Vagina (tissue), 2 donors: ENCODE measurements around the gene CARD10. TPM values are rescaled to one million over a fixed set of nuclear protein-coding genes. Genes with fewer than 3 reads are reported as not detected.

Experiments
- DNase-seq, 2 donors: peaks; one replicate each; pipeline ENCODE4 v3.0.0-alpha.2; 2017; ENCODE audit errors: extremely low spot score in 2 of 2
- H3K27ac ChIP-seq: fragments of 200-600 bp; sonication (generic); one replicate; pipeline ENCODE4 v1.5.1; 2019
- H3K27me3 ChIP-seq: fragments of 200-600 bp; sonication (generic); one replicate; pipeline ENCODE4 v1.5.1; 2019
- H3K36me3 ChIP-seq, 2 donors: fragments of 200-600 bp; sonication (generic); one replicate each; pipeline ENCODE4 v1.5.1; 2017 to 2019
- H3K4me1 ChIP-seq: fragments of 200-600 bp; sonication (generic); one replicate; pipeline ENCODE4 v1.5.1; 2019
- H3K4me3 ChIP-seq, 2 donors: fragments of 200-600 bp; sonication (generic); 1 replicate in 1 of 2; 2 replicates in 1 of 2; pipeline ENCODE4 v1.5.1; 2016 to 2019
- H3K9me3 ChIP-seq: fragments of 200-600 bp; sonication (generic); one replicate; pipeline ENCODE4 v1.5.1; 2019
- CTCF ChIP-seq, 3 experiments: fragments of 450-650 bp in 2 of 3; fragments of 200-600 bp in 1 of 3; sonication (generic) in 1 of 3; IDR thresholded peaks; one replicate each; pipeline ENCODE4 v1.5.1; 2017 to 2019; ENCODE audit warnings: antibody characterized with exemption in 3 of 3, mild to moderate bottlenecking in 2 of 3, moderate library complexity in 2 of 3
- POLR2A ChIP-seq, 2 donors: fragments of 450-650 bp; IDR thresholded peaks; one replicate each; pipeline ENCODE4 v1.6.1; 2017; ENCODE audit warnings: antibody characterized with exemption in 2 of 2, mild to moderate bottlenecking in 2 of 2, moderate library complexity in 2 of 2
- POLR2AphosphoS5 ChIP-seq, 2 donors: sonication (generic); formaldehyde crosslinking; IDR thresholded peaks; one replicate each; pipeline ENCODE4 v1.9.0; 2017; ENCODE audit warnings: antibody characterized with exemption in 2 of 2, mild to moderate bottlenecking in 2 of 2, low read depth in 1 of 2; ENCODE audit not compliant: insufficient read depth in 1 of 2
- intact Hi-C: fragments of 100-400 bp; cut with DNase I; formaldehyde crosslinking; loops from one replicate; pipeline ENCODE4 v1.15.1; 2023
- total RNA-seq: library from RNA; depleted of rRNA; stranded (reverse); fragments of >200 nt; gene quantifications from one replicate; pipeline ENCODE4 v1.2.3, GENCODE V29; 2016

Gene CARD10
- total RNA-seq, 1 donor from 2014 or later, result 11.0 TPM

- no peak overlapping the region for H3K27ac ChIP-seq
- TF ChIP-seq POLR2AphosphoS5 (IDR thresholded peaks at IDR 0.05; ENCODE audit: insufficient read depth in 1 of 2, low read depth in 1 of 2) (no peak), CTCF (IDR thresholded peaks at IDR 0.05) (no peak), POLR2A (IDR thresholded peaks at IDR 0.05) (no peak)
- no peaks in the 10 kb centered on the region for H3K9me3 ChIP-seq
- DNase-seq, result no peak
- no peaks in the 10 kb centered on the region for H3K4me1 ChIP-seq
- H3K4me3 ChIP-seq, result no peak overlapping the region
- intact Hi-C loops, result no loop called here
- no peaks in the 10 kb centered on the region for H3K27me3 ChIP-seq
- H3K36me3 ChIP-seq, result no peaks in the 10 kb centered on the region
Measured at GRCh38 chr22:37462436-37462835, 56.8 kb downstream of the CARD10 start.

- TF ChIP-seq CTCF (IDR thresholded peaks at IDR 0.05) (no peak), POLR2A (IDR thresholded peaks at IDR 0.05) (no peak), POLR2AphosphoS5 (IDR thresholded peaks at IDR 0.05; ENCODE audit: insufficient read depth in 1 of 2, low read depth in 1 of 2) (no peak)
- Histone ChIP-seq H3K9me3 (no peaks in the 10 kb centered on the region), H3K36me3 (no peaks in the 10 kb centered on the region), H3K4me3 (no peak overlapping the region), H3K4me1 (no peaks in the 10 kb centered on the region), H3K27ac (no peak overlapping the region), H3K27me3 (peaks cover 4% of the 10 kb centered on the region)
- no peak for DNase-seq
- intact Hi-C loops, result no loop called here
Measured at GRCh38 chr22:37461961-37462360, 57.3 kb downstream of the CARD10 start.

GRCh38 chr22:37460684-37461083 lies 58.5 kb downstream of the CARD10 start:
- H3K27me3 ChIP-seq, result peaks cover 4% of the 10 kb centered on the region
- TF ChIP-seq CTCF (IDR thresholded peaks at IDR 0.05) (no peak), POLR2A (IDR thresholded peaks at IDR 0.05) (no peak), POLR2AphosphoS5 (IDR thresholded peaks at IDR 0.05; ENCODE audit: insufficient read depth in 1 of 2, low read depth in 1 of 2) (no peak)
- H3K4me3 ChIP-seq, result no peak overlapping the region
- intact Hi-C loops, result no loop called here
- H3K36me3 ChIP-seq, result no peaks in the 10 kb centered on the region
- DNase-seq, result no peak
- no peaks in the 10 kb centered on the region for H3K9me3 ChIP-seq
- H3K27ac ChIP-seq, result no peak overlapping the region
- no peaks in the 10 kb centered on the region for H3K4me1 ChIP-seq

- DNase-seq, result no peak
- Histone ChIP-seq H3K4me3 (no peak overlapping the region), H3K27me3 (peaks cover 4% of the 10 kb centered on the region), H3K27ac (no peak overlapping the region), H3K9me3 (no peaks in the 10 kb centered on the region), H3K36me3 (no peaks in the 10 kb centered on the region), H3K4me1 (no peaks in the 10 kb centered on the region)
- intact Hi-C loops, result loop anchor here (10.0 kb wide), 1 partner anchor 134 kb away; no protein-coding TSS in a partner anchor
- TF ChIP-seq POLR2AphosphoS5 (IDR thresholded peaks at IDR 0.05; ENCODE audit: insufficient read depth in 1 of 2, low read depth in 1 of 2) (no peak), CTCF (IDR thresholded peaks at IDR 0.05) (no peak), POLR2A (IDR thresholded peaks at IDR 0.05) (no peak)
Measured at GRCh38 chr22:37459206-37459605, 60.0 kb downstream of the CARD10 start.

GRCh38 chr22:37457093-37457893 lies 61.9 kb downstream of the CARD10 start:
- intact Hi-C loops, result loop anchor here (10.0 kb wide), 1 partner anchor 132 kb away; no protein-coding TSS in a partner anchor
- no peaks in the 10 kb centered on the region for H3K4me1 ChIP-seq
- H3K4me3 ChIP-seq, result no peak overlapping the region
- H3K36me3 ChIP-seq, result no peaks in the 10 kb centered on the region
- H3K27ac ChIP-seq, result no peak overlapping the region
- TF ChIP-seq POLR2A (IDR thresholded peaks at IDR 0.05), result no peak
- TF ChIP-seq POLR2AphosphoS5 (IDR thresholded peaks at IDR 0.05; ENCODE audit: insufficient read depth in 1 of 2, low read depth in 1 of 2), result no peak
- peak; percentile 57 to 81 (median 73) for TF ChIP-seq CTCF (IDR thresholded peaks at IDR 0.05)
- peaks cover 4% of the 10 kb centered on the region for H3K27me3 ChIP-seq
- DNase-seq, result no peak
- H3K9me3 ChIP-seq, result no peaks in the 10 kb centered on the region
